GM12801 (cell line): ENCODE results near the gene ARHGAP35.

Experiments used
- CTCF ChIP-seq: IDR thresholded peaks from one replicate; pipeline ENCODE4 v1.5.1; 2011; ENCODE audit warnings: control low read depth; ENCODE audit not compliant: insufficient read length; ENCODE audit errors: extremely low read depth

ARHGAP35 gene

GRCh38 chr19:46896076-46896794, 35.4 kb downstream of the ARHGAP35 start:
- no peak for TF ChIP-seq CTCF

- TF ChIP-seq CTCF = no peak
These were observed 37.9 kb downstream of the ARHGAP35 start for GRCh38 chr19:46898731-46899130.

- TF ChIP-seq CTCF = no peak
These were observed 39.5 kb downstream of the ARHGAP35 start for GRCh38 chr19:46900341-46900740.

- no peak for TF ChIP-seq CTCF
These were observed 41.1 kb downstream of the ARHGAP35 start for GRCh38 chr19:46901701-46902401.

- no peak for TF ChIP-seq CTCF
These were observed 41.6 kb downstream of the ARHGAP35 start for GRCh38 chr19:46902402-46902766.

GRCh38 chr19:46903458-46903857, 42.7 kb downstream of the ARHGAP35 start:
- no peak for TF ChIP-seq CTCF

- no peak for TF ChIP-seq CTCF
These were observed 43.6 kb downstream of the ARHGAP35 start for GRCh38 chr19:46904114-46905060.
